Measurements from ENCODE around the gene GRAMD1B.
"Not testable (repeated sequence)": the region's sequence is repeated elsewhere in the genome, so short reads cannot be mapped to it uniquely, and the experiment has no call there.

GRAMD1B gene

DNA sequence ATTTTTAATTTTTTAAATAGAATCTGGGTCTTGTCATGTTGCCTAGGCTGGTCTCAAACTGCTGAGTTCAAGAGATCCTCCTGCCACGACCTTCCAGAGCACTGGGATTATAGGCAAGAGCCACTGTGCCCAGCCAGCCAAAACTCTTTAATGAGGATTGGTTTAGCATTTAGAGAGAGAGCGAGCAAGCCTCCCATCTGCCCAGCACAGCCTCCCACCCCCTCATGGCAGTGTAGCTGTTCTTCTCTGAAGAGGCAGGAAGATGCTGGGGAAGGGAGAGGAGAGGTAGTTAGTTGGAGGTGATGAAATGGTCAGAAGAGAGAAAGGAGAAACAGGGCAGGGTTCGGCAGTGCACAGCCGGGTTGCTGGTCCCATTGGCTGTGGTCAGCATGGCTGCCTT lies 118.7 kb downstream of the GRAMD1B start:
- no peak for DNase-seq (ENCODE audit: low read depth, low spot score)
- H3K4me3 ChIP-seq (ENCODE audit: low read length), result no peak overlapping the region

DNA sequence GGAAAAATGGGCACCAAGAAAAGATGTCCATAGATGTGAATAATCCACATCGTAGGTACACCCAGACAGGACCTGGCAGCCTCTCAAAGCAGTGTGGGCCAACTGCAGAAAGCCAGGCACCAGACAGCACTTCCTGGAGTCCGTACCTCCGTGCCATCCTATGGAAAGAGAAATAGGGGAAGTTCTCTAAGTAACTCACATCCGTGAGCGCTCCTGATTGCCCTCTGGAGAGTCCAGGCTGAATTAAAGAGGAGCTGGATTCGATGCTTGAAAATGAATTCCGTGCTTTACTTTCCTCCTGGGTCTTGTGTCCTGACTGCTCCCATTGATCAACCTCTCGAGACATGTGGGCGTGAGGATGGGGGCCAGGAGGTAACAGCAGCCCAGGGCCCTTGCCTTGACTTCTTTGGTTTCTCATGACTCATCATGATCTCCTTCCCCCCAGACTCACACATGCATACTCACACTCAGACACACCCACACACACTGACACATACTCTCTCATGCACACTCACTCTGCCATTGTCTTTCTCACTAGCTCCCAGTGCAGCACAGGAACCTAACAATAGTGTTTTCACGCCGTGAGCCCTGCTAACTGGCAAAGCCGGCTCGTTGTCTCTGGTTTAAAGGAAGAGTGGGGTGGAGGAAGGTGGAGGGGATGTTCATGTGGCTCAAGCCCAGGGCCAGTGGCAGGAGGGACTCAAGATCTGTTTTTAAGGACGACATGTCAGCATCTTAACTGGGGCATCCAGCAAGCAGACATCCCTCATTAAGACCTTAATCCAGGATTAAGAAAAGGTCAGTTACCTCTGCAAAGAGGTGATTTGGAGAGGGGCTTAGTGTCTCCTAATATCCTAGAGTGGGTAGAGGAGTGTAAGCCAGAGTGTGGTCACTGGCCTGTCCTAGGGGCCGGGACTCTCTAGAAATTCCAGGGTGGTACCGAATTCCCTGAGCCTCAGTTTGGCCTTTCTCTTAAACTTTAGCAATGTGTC lies 120.2 kb downstream of the GRAMD1B start:
- DNase-seq (ENCODE audit: low read depth, low spot score), result no peak
- H3K4me3 ChIP-seq (ENCODE audit: low read length), result no peak overlapping the region

DNA sequence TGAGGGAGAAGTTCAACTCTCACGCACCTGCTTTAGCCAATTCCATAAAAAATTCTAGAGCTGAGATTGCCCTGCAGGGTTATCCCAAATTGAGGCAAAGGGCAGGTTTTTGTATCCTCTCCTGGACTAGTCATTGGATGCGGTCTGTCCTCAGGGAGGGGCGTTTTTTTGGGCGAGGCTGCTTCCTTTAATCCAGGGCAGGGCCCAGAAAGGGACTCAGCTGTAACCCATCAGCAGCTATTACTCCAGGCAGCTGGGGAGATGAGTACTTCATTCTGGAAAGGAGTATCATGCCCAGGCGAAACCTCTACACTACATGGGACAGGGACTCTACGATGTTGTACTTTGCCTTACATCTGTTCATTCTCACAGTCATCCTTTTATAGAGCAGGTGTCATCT lies 121.0 kb downstream of the GRAMD1B start:
- DNase-seq (ENCODE audit: low read depth, low spot score), result no peak
- H3K4me3 ChIP-seq (ENCODE audit: low read length), result no peak overlapping the region

DNA sequence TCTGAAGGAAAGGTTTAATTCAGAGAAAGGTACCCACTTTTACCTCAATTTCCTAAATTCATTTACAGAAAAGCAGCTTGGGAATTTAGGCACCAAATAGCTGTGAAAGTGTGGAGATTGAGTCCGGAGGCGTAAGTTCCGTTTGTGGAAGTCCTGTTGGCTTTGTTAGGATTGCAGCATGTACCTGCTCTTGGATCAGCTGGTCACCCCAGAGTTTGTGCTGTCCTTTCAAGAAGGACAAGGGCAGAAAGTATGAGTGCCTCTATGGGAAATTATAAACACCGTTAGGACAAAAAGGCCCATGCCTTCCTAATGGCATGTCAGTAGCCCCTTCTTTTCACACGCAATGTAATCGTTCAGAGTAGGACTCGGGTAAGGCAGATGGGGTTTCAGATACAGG lies 126.6 kb downstream of the GRAMD1B start:
- DNase-seq (ENCODE audit: low read depth, low spot score), result no peak
- no peak overlapping the region for H3K4me3 ChIP-seq (ENCODE audit: low read length)

DNA sequence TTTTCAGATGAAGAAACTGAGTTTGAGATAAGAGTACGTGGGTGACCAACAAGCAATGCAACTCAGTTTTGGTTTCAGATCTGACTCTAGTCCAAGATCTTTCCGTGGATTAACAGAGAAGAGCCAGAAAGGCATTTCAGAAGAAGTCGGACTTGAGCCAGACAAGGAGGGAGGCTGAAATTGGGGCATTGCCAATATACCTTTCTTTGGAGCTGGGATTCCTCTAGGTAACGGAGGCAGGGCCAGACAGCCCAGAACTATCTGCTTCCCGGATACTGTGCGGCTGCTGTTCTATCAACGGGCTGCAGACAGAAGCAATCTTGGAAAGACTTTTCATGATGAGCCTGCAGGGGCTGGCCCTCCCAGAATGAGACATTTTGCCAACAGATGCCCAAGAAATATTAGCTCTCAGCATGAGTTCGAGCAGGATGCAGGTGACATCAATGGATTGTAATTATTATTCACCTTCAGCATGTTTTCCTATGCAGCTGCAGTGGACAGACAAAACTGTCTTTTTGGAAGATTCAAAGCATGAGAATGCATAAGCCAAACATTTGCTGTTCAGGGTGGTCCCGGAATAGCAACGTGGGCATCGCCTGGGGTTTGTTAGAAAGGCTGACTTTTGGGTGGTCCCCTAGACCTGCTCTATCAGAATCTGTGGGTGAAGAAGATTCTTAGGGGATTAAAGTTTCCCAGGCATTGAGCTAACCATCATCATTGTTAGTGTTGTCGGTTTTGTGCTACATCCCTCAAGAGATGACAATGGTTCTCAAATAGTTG lies 128.7 kb downstream of the GRAMD1B start:
- no peak for DNase-seq (ENCODE audit: low read depth, low spot score)
- no peak overlapping the region for H3K4me3 ChIP-seq (ENCODE audit: low read length)

DNA sequence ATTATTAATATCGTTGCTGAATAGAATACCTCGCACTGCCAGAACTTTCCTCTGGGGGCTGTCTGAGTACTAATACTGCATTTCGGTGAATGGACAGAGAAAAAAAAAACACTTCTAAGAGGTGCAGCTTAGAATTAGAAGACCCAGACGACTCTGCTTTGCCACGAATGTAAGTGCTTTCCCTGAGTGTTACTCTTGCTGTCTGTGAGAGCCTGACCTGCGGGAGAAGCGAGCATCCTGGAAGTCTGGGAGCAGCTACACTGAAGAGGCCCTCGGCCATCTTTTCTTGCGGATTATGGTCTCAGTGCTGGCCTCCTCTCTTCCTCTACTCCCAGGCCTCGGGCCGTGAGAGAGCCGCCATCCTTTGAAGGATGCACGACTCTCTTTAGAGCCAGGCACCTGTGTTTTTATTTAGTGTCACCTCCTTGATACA lies 129.5 kb downstream of the GRAMD1B start:
- no peak overlapping the region for H3K4me3 ChIP-seq (ENCODE audit: low read length)
- no peak for DNase-seq (ENCODE audit: low read depth, low spot score)

DNA sequence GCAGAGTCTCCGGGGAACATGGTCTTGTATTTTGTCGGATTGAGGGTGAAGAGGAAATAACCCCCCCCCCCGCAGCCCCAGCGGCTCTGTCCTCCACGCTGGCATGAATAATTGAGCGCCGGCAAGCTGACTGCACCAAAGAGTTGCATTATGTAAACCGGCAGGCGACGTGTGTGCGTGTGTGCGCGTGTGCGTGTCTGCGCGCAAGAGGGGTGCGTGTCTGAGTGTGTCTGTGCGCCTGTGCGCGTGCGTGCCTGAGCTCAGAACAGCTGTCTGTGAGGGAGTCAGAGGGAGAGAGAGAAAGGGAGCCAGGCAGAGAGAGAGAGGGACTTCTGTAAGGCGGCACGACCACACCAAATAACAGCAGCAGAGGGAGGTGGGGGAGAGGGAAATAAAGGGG lies 129.9 kb downstream of the GRAMD1B start:
- no peak for DNase-seq (ENCODE audit: low read depth, low spot score)
- no peak overlapping the region for H3K4me3 ChIP-seq (ENCODE audit: low read length)

DNA sequence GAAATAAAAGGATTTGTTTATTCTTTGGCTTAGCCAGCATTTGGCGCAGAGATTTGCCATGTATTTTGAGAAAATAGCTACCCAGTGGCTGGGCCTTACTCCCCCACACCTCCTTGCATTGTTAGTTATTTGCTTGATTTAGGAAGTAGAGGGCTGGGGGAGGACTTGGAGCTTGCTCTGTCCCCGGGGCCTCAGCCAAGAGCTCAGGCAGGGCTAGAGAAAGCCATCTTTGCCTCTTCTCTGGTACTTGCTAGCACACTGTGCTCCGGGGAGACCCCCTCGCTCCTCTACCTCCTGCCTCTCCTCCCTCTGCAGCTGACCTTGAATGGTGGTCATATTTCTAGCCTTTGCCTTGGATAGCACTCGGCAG lies 131.3 kb downstream of the GRAMD1B start:
- H3K4me3 ChIP-seq (ENCODE audit: low read length), result no peak overlapping the region
- no peak for DNase-seq (ENCODE audit: low read depth, low spot score)

DNA sequence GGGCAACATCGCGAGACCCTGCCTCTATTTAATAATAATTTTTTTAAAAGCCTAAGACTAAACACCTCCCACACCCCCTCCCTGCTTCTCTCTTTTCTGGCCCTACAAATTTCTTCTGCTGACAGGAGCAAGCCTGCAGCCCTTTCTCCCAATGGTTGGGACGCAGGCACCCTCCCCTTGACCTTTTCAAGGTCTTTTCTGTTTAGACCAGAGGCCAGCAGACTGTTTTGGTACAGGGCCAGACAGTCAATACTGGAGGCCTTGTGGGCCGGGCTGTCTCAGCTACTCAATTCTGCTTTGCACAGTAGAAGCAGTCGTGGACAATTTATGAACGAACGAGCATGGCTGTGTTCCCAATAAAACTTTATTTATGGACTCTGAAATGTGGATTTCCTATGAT lies 132.1 kb downstream of the GRAMD1B start:
- H3K4me3 ChIP-seq (ENCODE audit: low read length), result no peak overlapping the region
- DNase-seq (ENCODE audit: low read depth, low spot score), result no peak

DNA sequence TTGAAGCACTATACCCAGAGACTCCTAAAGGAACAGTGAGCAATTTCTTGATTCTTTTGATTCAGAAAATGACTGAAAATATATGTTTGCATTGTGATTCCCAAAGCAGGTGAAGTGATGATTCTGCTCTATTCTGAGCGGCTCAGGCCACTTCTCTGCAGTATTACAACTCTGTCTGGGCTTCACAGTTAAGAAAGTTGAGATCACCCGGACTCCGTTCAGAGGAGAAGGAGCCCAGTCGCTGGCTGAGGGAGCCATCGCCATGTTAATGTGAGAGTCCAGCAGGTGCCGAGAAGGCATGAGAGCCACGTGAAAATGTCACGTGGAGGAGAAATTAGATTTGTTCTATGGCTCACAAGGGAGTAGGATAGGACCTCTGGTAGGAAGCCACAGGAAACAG lies 132.8 kb downstream of the GRAMD1B start:
- H3K4me3 ChIP-seq (ENCODE audit: low read length), result no peak overlapping the region
- DNase-seq (ENCODE audit: low read depth, low spot score), result no peak

DNA sequence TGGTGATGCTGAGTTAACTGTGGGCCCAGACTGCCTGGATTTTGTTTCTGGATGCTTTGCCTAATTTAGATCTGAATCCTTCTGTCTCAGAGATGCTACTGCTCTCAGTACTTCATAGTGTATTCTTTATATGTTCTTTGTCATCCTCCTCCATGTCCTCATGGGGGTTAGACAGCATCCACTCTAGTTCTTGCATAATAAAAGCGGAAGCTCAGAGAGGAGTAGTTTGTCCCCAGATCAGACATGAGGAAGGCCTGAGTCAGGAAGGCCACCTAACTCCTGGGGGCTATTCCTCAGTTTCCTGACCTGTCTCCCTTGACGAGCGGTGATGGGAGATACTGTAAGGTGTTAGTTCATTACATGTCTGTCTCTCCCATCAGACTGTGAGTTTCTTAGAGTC lies 134.2 kb downstream of the GRAMD1B start:
- H3K4me3 ChIP-seq (ENCODE audit: low read length), result no peak overlapping the region
- no peak for DNase-seq (ENCODE audit: low read depth, low spot score)

DNA sequence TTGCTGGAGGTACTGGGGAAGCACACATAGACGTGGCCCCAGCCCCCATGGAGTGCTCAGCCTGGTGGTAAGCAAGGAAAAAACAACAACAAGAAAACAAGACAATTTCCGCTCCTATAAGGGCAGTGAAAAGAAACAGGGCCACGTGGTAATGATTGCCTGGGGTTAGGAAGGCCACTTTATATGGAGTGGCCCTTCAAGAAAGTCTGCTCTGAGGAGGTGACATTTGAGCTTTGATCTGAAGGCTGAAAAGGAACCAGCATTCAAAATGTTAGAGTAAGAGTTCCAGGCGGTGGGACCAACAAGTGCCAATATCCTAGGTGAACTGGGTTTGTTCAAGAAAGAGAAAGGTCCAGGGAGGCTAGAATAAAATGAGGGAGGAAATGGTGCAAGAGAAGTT lies 136.8 kb downstream of the GRAMD1B start:
- H3K4me3 ChIP-seq (ENCODE audit: low read length), result no peak overlapping the region
- no peak for DNase-seq (ENCODE audit: low read depth, low spot score)

DNA sequence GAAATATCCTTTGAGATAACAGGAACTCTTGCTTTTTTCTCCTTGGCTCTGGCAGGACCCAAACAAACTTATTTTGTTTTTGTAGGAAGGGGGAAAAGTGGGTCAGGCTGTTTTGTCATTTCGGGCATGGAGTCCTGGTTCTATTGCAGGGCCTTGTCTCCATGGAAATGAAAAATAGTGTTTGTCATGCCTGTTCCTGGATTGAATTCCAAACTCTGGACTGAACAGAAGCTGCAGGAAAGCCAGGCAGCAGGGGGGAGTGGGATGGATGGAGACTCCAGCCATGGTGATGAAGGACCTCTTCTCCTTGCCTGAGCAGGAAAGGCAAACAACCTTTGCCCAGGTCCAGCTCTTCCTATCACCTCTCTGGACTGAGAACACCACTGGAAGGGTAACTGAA lies 137.4 kb downstream of the GRAMD1B start:
- H3K4me3 ChIP-seq (ENCODE audit: low read length), result no peak overlapping the region
- no peak for DNase-seq (ENCODE audit: low read depth, low spot score)

DNA sequence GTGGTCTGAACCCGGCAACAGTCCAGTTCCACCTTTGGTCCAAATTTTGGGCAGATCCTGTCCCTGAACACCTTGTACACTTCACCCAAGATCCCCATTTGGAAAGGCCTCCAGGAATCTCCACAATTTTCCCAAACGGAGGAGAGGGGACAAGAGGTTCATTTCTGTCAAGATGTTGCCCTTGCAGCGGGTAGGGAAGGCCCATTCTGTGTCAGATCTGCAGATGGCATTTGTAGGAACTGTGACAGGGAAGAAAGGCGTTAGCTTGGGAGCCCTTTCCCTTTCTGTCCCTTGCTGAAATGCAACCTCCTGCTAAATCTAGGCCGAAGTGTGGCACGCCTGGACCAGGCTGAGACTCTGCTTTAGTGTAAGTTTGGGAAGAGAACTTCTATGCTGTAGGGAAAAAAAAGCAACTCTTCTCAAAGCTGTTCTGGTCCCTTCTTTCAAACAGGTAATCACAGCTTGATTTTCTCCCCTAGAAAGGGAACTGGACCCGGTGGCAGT lies 138.3 kb downstream of the GRAMD1B start:
- DNase-seq (ENCODE audit: low read depth, low spot score), result no peak
- H3K4me3 ChIP-seq (ENCODE audit: low read length), result no peak overlapping the region

DNA sequence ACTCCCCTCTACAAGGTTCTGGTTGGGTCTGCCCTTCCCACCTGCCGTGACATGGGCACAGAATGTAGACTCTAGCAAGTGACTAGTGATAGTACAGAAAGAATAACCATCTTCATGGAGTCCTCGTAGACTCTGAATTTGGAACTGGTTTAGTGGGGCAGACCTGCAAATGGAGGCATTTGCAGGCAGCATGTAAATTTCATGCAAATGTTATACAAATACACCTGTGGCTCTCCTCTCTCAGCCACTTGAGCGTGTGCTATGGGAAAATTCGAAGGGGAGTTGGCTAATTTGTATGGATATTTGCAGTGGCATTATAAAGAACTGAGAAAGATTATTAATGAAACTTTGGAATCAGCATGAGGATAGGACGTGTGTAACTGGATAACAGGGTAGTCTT lies 139.3 kb downstream of the GRAMD1B start:
- H3K4me3 ChIP-seq (ENCODE audit: low read length), result no peak overlapping the region
- no peak for DNase-seq (ENCODE audit: low read depth, low spot score)

DNA sequence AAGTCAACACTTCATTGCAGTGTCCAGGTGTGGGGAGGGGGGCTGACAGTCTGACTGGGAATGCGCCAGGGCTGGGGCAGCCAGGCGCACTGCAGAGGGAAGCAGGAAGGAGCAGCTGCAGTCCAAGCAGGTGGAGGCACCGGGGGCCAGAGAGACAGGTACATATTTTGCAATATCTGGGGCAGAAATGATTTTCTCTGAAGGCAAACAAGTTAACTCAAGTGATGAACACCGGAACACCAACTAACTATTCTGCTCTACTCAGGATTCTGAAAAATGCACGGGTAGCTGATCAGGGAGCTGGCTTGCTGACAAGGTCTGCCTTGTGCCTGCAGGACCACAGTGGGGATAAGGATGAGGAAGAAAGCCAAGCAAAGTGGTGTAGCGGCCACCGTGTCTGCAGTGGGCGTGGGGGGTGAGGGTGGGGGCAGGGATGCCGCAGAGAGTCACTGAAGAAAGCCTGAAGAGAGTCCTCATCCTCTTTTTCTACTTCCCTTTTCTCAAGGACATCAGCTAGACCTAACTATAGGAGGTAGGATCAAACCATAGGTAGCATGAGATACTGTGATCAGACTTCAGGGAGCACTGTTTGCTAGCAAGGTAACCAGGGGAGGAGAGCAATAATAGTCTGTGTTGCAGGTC lies 141.0 kb downstream of the GRAMD1B start:
- no peak for DNase-seq (ENCODE audit: low read depth, low spot score)
- H3K4me3 ChIP-seq (ENCODE audit: low read length), result no peak overlapping the region

DNA sequence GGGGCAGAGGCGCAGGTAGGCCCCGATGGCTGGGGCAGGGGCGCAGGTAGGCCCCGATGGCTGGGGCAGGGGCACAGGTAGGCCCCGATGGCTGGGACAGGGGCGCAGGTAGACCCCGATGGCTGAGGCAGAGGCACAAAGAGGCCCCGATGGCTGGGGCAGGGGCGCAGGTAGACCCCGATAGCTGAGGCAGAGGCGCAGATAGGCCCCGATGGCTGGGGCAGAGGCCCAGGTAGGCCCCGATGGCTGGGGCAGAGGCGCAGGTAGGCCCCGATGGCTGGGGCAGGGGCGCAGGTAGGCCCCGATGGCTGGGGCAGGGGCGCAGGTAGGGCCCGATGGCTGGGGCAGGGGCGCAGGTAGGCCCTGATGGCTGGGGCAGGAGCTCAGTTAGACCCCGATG lies 142.7 kb downstream of the GRAMD1B start:
- H3K4me3 ChIP-seq (ENCODE audit: low read length); DNase-seq (ENCODE audit: low read depth, low spot score): not testable (repeated sequence)

DNA sequence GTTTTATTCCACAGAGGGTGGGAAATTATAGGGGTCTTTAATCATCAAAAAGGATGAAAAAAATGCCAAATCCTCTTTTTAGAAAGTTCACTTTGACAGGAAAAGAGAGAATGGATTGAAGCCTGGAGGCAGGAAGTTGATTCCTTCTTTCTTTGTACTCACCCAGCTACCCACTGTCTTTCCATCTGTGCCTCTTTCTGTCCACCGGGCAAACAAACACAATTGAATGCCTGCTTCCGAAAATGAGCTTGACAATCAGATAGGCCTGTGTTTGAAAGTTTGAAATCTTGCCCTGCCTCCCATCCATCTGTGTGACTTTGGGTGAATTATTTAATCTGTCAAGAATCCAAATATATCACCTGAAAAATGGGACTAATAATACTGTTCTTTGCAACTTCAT lies 143.2 kb downstream of the GRAMD1B start:
- DNase-seq (ENCODE audit: low read depth, low spot score), result no peak
- no peak overlapping the region for H3K4me3 ChIP-seq (ENCODE audit: low read length)

DNA sequence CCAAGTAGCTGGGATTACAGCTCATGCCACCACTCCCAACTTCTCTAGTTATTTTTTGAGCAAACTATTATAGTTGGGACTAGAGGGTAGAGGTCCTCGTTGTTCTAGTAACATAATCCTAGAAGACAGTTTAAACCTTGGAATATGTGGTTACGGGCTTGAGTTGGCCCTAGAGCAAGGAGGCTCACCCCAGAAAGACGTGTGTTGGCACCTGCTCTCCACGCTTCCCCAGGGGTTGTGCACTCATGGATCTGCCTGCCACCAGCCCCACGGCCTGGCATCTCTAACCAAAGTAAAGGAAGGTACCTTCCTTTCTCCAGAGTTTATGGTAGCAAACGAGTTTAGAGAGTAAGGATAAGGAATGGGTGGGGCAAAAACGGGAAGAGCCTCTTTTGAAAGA lies 145.4 kb downstream of the GRAMD1B start:
- no peak overlapping the region for H3K4me3 ChIP-seq (ENCODE audit: low read length)
- DNase-seq (ENCODE audit: low read depth, low spot score), result no peak

DNA sequence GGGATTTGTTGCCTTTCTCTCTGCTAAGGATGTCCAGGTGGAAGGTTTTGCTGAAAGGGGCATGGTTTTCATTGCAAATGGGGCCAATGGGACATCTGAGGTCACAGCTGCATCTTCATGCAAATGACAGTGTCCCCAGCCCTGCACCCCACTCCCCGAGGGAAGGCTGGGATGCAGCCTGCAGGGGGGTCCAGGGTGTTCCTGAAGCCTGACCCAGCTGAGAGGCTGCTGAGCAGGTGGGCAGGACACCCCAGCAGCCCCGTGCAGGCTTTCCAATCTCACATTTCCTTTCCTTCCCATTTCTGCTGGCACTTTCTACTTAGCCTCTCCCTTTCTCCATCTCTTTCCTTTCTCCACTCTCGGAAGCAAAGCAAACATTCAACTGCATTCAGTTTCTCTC lies 146.0 kb downstream of the GRAMD1B start:
- no peak overlapping the region for H3K4me3 ChIP-seq (ENCODE audit: low read length)
- DNase-seq (ENCODE audit: low read depth, low spot score), result no peak

All from Jurkat, Clone E6-1 (cell line).